NT2/D1 (cell line): ENCODE results near the gene PILRA.

Experiments used
- SUZ12 ChIP-seq: IDR thresholded peaks from 2 replicates; pipeline ENCODE4 v1.6.1; 2011; ENCODE audit not compliant: insufficient read length, insufficient read depth; ENCODE audit errors: extremely low read depth
- YY1 ChIP-seq: IDR thresholded peaks from 2 replicates; pipeline ENCODE4 v1.6.1; 2011; ENCODE audit not compliant: insufficient read length, insufficient read depth
- ZNF274 ChIP-seq: IDR thresholded peaks from 2 replicates; pipeline ENCODE4 v1.6.1; 2011; ENCODE audit warnings: mild to moderate bottlenecking, low read depth, low read length

- no peak for TF ChIP-seq YY1
- no peak for TF ChIP-seq ZNF274
- no peak for TF ChIP-seq SUZ12
Measured at GRCh38 chr7:100401811-100402210, 28.5 kb downstream of the PILRA start.
